SIG-M5 (cell line): ENCODE data around the gene ITGB3.

Source experiments
- DNase-seq: peaks from one replicate; lab custom pipeline; 2025; lab: John Stamatoyannopoulos, UW

The ITGB3 gene

GRCh38 chr17:47338026-47338425 is 84.4 kb downstream of the ITGB3 start:
- no peak for DNase-seq

- no peak for DNase-seq
These were observed 99.2 kb downstream of the ITGB3 start for GRCh38 chr17:47352848-47353247.

- DNase-seq, result no peak
These were observed 105.0 kb downstream of the ITGB3 start for GRCh38 chr17:47358652-47359051.
